ENCODE data around the gene DROSHA. TPM values are rescaled to one million over a fixed set of nuclear protein-coding genes. Genes with fewer than 3 reads are reported as not detected.

The DROSHA gene
- total RNA-seq, 1 donor from 2014 or later = 54.5 TPM

DNA sequence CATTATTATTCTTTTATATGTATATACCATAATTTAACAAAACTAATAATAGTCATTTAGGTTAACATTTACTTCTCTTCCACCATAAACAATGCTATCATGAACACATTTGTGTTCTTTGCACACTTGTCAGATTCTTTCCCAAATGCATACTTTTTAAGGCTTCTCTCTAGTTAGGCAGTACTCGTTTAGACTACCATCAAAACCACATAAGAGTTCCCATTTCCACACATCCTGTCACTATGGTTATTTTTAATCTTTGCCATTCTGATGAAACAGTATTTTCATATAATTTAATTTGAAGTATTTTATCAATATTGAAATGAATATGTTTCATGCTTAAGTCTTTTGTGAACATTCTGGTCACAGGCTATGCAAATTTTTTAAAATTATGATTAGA lies 15.1 kb downstream of the DROSHA start:
- DNase-seq = no peak

DNA sequence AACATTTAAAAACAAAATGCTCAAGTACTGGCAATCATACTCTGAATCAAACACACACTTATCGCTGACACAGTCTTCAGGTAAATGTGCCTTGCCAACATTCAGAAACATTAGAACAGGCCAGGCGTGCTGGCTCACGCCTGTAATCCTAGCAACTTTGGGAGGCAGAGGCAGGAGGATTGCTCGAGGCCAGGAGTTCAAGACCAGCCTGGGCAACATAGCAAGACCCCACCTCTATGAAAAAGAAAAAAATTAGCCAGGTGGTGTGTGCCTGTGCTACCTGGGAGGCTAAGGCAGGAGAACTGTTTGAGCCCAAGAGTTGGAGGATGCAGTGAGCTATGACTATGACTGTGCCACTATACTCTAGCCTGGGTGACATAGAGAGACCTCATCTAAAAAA lies 20.6 kb downstream of the DROSHA start:
- no peak for DNase-seq

DNA sequence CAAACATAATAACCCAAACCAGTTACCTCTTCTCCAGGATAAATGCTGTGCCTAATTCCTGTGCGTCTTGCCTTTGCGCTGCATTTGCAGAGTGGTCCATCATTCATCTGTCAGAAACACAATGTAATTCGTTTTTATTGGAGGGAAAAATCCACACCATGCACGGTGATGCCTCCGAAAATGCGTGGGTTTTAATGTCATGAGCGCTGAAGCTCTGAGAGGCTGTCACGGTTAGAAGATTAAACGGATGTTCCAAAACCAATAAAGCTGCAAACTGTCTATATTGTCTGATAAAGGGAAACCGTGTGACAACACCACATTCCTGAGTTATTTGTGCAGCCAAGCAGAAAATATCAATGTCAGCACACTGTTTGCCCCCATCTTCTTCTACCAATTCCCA lies 27.4 kb downstream of the DROSHA start:
- no peak for DNase-seq

DNA sequence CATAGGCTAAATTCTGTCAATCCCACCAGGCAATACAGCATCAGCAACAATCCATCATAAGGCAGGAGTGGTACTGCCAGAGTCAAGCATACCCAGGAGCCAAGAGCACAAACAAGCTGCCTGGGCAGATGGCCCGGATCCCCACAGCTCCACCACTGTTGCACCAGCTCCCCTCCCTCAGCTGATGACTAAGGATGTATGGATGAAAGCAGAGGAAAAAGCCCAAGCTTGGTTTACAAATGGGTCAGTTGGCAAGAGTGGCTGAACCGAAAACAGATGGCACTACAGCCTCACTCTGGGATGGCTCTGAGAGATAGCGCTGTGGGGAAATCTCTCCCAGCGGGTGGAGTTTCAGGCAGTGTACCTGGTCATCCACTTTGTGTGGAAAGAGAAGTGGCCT lies 29.4 kb downstream of the DROSHA start:
- no peak for DNase-seq

DNA sequence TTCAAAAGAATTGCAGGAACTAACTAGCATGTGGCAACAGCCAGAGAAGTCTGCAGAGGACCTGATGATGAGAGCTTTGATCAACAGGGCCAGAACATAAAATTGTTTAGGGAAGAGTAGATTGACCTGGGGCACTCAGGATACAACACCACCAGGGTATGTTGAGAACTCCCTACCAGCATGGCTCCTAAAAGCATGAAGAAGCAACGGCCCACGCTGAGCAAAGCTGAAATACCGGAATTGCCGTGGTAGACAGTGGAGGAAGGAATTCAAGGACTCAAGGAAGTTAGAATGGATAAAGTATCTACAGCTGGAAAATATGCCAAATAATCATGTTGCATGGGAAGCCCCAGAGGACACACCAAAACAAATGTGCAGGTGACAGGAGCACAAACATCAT lies 31.6 kb downstream of the DROSHA start:
- no peak for DNase-seq

DNA sequence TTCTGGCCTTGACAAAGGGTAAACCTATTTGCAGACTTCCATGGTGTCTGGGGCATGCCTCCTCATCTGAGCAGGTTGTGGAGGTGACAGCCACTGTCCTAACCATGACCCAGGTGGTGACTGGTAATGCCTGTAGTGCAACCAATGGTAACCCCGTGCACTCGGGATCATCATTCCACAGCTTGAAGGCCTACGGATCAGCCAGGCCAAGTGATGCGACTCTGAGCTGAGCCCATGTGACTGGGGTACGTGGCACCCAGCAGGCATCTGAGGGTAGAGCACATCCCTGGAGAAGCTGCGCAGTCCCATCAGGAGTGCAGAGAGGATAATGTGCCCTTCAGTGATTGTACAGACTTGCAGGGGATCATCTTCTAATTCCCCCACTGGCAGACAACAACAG lies 35.0 kb downstream of the DROSHA start:
- DNase-seq = no peak

DNA sequence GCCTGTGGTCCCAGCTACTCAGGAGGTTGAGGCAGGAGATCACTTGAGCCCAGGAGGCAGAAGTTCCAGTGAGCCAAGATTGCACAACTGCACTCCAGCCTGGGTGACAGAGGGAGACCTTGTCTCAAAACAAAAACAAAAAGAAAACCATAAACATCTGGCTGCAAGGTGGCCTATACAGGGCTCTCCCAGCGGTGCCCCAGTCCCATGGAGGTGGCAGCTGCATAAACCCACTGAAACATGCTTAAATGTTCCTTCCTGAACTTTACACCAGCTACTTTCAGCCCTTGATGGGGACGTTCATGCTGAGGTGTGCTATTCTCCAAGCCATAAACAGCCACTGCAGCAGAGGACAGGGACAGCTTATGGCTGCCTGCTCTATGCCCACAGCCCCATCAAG lies 35.6 kb downstream of the DROSHA start:
- no peak for DNase-seq

DNA sequence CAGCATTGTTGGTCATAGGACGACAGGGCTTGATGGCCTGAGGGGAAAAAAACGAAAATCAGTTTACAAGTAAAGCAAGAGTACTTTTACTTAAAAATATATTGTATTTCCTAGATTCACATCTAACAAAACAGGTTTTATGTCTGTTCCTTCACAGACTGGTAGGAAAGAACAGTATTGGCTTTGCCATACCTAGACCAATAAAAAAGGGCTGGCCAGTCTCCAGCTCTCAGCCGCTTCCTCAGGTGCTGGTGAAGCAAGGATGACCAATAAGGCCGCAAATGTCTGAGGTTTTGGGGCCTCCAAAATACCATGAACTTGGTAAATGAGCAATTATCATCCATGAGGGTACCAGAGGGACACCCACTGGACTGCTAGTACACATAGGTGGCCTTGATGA lies 36.6 kb downstream of the DROSHA start:
- DNase-seq = no peak

DNA sequence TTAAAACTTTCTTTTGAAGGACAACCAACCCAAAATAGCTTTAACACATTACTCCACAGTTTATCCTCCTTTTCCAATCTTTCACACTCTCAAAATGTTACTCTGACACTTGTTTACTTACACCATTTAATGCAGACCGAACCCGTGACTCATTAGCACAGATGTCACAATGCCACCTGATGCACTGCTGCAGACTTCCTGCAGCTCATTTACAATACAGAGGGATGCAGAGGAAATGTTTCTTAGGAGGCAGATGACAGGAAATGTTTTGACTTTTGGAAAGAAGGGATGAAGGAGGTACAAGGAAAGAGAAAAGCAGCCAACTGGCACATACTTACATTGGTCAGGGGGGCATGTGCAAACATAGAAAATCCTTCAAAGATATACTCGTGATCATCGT lies 39.0 kb downstream of the DROSHA start:
- DNase-seq = peak; percentile 83

DNA sequence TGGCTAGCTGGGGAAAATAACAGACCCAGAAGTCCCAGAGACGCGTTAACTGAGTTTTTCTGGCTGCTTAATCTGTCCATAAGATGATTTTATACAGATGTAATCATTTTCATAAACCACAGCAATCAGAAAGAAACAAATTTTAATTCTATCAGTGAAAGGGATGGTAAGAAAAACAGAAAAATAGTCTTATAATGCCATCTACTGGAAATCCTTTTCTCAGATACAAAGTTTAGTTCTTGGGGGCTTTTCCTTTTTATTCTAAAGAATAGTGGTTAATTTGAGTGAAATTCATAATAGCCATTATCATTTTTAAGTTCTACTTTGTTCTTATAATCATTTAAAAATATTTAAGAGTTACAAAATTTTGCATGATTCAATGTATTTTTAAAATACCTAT lies 44.4 kb downstream of the DROSHA start:
- DNase-seq = no peak

DNA sequence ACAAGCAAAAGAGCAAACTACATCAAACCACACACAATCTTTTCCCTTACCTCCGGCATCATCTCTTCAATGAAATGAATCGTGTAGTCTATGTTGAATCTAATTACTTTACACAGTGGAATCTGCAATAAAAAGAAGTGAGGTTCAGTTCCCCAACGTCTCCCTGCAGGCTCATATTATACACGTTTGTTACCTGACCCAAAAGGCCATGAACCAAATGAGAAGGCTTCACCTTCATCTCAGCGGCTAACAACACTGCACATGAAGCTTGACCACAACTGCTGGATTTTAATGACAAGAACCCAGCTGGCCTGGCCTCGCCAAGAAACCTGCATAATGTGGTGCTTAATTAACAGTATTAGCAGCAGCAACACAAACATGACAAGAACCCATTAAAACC lies 45.5 kb downstream of the DROSHA start:
- DNase-seq = no peak

DNA sequence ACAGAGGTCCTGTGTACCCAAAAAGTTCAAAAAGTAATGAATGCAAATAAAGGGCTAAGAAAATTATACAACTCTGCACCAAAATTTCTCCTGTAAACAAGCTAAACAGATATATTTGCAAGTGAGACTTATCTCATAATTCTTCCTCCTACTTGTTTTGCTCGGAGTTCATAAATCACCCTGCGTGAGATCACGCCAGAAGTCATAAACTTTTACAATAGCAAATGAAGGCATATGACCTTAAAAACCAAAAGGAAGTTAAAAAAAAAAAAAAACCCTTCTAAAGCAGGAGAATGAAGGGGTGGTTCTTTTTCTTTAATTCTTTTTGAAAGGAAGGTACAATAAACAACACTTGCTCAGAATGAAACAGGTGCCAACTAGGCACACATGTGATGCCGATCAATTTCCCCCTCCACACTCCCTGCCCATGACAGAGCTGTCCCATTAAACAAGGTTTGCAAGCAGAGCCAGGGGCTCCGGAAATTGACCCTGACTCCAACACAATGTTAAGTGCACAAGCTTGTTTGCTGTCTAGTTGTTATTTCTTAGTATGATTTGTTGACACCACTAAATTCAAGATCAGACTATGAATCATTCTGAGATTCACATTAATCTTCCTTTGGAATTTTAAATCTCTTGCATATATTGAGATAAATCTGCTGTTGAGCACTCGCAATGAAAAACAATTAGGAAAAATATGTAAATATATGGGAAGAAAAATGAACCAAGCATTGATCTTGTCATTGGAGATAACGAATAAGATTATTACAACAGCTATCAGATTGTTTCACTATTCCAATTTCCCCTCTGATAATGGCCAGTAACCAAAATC lies 46.3 kb downstream of the DROSHA start:
- peak; percentile 58 for DNase-seq

DNA sequence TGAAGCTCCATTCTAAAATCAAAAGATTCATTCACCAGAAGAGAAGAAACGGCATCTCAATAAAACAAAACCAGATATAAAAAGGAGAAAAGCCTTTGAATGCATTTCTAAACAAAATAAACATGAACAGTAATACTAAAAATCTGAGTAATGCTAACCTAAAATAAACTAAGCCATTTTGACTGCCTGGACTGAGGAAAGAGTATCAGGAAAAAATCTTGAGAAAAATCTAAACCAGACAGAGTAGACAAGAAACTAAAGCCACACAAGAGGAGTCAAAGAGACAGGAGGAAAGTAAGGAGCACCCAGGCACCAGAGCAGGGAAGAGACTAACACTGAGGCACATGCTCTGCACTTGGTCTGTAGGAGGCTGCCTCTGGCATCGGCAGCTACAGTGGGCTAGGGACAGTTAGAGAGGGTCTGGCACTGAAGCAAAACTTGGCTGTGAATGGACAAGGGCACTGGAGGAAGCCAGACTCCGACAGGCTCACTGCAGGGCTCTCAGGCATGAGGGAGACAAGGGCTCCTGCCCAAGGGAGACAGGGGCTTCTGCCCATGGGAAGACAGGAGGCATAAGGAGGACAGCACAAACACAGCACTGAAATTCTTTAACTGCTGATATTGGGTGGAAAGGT lies 50.2 kb downstream of the DROSHA start:
- no peak for DNase-seq

DNA sequence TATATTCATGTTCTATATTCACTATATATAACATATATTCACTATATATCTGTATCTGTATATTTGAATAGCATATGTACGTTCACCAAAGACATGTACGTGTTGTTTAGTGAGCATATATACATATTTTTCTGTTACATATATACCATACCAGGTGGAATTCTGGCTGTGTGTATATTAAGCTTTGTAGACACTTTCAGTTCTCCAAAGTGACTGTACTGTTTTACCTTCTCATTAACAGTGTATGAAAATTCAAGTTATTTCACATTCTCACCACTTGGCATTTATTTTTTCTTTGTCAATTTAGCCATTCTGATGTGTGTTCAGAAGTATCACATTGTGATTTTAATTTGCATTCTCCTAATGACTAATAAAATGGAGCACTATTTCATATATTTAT lies 52.2 kb downstream of the DROSHA start:
- DNase-seq = no peak

DNA sequence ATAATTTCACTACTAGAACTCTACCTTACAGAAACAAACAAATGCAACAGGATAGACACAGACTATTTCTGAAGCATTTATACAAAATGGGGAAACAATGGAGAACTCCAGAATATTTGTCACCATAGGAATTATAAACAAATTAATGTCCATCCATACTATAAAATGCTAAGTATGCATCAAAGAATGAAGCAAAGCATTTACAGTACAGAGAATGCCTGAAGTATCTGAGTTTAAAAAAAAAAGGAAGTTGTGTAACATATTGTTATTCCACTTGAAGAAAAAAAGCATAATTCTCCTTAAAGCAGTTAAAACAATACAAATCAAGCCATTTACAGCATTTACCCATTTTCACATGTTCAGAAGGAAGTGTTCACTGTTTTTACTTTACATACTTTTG lies 53.0 kb downstream of the DROSHA start:
- DNase-seq = no peak

DNA sequence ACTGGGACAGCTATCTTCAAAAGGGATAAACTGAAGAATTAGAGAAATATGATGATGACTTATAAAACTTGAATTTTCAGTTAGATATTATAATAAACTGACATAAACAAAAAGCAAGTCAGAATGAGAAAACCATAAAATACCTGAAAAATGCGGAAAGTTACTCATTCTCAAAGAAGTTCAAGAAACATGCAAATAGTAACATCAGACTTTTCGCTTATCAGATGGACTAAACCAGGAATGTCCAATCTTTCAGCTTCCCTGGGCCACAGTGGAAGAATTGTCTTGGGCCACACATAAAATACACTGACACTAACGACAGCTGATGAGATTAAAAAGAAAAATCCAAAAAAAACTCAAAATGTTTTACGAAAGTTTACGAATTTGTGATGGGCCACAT lies 53.9 kb downstream of the DROSHA start:
- DNase-seq = no peak

DNA sequence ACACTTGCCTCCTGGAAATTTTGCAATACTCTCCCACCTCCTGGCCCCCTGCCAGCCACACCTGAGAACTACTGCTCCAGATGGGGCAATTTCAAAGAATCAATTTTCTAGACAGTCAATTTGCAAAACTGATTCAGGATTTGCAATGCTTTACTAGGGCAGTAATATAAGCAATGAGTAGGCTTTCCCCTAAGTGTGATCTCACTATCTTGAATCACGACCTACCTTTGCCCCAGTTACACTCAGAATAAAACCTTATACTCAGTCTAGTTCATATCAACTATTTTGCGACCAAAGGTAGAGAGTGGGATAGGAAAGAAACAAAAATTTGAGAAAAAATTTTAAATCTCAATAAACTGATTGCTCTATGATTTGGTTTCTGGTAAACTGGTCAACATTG lies 54.4 kb downstream of the DROSHA start:
- DNase-seq = no peak

DNA sequence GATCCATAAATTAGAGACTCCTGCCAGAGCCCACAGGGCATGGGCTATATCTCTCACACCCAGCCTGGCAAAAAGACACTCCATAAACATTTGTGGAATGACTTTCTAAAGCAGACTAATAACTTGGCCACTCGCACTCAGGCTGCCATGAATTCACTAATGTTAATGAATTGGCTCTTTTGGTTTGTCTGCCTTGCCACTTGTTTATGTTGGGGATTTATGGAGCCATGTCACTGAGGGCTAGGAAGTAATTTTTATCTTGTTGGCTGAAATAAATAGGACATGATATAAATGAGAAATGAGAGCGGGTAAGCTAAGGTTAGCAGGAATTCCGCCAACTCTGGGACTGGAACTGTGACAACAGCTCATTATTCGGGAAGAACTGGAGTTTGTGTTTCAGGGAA lies 55.2 kb downstream of the DROSHA start:
- no peak for DNase-seq

DNA sequence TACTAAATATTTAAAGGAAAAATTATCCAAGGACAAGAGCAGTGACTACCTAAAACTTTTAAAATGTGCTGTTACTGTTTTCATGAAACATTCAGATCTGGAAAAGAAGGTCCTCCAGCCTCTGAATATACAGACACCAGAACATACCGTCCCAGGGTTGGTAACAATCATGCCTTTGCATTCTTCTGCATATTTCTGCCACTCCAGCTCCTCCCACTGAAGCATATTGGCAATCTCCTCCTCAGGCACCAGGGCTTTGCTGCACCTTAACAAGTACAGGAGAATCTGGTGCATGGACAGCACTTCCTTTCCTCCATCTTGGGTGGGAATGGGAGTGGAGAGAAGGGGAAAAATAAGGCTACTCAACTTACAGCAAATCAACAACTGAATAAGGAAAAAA lies 60.0 kb downstream of the DROSHA start:
- DNase-seq = no peak

DNA sequence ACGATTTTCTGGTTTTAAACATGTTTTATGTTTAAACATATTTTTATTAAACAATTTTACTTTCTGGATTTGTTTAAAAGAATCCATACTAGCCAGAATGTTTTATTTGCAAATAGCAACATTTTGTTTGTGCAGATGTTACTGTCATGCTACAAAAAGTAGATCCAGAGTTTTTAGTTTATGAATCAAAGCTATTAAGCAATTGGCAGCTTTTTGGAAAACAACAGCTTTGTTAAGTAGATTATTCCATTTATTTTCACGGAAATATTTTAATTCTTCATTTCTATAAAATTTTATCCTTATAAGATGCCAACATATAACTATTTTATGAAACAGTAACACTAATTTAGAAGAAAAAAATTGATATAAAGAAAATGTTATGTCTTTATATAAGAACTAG lies 60.9 kb downstream of the DROSHA start:
- no peak for DNase-seq

DNA sequence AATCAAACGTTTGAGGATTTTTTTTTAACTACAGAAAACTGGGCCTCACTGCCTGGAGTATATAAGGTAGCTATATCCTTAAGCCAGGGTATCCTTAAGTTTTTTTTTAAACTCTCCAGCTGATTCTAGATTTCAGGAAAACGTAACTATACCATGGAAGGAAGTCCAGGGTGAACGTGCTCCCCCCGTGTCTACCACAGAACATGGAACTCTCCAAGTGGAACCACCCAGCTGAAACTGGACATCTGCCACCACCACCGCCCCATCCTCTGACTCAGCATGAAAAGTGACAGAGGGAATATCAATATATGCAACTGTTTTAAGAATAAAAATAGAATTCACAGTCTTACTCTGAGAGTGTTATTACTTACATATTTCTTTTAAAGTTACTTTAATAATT lies 61.3 kb downstream of the DROSHA start:
- DNase-seq = peak; percentile 58

DNA sequence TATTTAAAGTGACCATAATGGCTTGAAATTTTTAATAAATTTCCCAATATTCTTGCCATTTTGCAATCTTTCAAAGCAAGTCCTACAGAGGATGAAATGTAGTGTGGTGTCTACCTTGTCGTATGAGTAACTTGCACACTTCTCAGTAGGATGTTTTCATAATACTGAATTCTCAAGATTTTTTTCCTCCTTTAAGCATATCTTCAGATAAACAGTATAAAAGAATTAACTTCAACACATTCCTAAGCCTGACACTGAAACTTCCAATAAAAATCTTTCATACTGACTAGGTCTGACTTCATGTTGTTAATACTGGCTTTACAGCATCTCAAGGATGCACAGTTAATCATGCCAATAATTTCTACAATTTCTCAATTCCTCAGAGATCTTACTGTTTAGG lies 62.0 kb downstream of the DROSHA start:
- no peak for DNase-seq

DNA sequence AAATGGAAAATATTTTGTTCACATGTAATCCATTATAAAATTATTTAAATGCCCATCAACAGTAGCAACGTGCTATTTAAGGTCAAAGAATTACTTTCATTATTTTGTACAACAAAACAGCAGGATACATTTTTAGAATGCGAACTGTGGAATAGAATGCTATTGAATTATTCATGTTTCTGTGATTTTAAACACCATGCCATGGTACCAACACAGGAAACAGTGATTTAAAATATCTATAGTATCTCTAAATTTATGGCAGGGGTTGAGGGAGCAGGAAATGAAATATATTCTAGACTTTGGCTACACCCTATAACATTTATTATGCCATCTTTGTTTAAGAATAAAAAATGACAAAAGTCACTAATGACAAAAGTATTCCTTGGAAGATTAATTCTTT lies 62.4 kb downstream of the DROSHA start:
- DNase-seq = no peak

DNA sequence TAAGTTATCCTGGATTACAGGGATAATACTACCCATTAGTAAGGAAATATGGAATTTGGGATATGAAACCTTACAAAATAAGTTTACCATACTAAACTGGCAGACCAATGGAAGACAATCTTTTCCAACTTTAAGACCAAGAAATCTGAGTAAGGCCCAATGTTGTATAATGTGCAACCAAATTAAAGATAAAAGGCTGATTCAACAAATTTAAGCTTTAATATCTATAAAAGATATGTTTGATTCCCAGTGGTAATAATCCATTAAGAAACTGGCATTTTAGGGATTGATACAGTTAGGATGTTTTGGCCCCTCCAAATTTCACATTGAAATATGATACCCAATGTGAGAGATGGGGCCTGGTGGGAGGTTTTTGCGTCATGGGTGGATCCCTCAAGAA lies 66.6 kb downstream of the DROSHA start:
- DNase-seq = no peak

DNA sequence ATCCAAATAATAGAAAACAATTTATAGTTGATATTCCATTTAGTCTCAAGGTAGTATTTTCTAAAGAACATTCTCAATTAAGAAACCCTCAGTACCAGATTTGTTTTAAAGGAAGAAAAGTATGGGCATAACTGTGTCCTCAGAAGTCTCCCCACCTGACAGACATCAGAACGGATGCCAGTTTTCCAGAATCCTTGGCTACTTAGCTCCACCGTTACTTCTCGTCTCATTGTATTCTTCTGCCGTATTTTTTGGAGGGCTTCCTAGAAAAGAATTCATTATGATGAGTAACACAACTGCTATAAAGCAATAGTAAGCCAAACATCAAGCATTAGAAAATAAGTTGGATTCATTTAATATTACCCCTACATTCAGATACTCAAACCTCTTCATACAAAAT lies 67.8 kb downstream of the DROSHA start:
- DNase-seq = peak; percentile 9

All from dermis blood vessel endothelial cell (primary cell).